ENCODE data around the gene UBE2L5. TPM values are rescaled to one million over a fixed set of nuclear protein-coding genes. Genes with fewer than 3 reads are reported as not detected.

The UBE2L5 gene
- total and polyA plus RNA-seq, 2 of the 4 experiments (the other 2 are of a cell fraction): 0.18 TPM; not detected in 1

DNA sequence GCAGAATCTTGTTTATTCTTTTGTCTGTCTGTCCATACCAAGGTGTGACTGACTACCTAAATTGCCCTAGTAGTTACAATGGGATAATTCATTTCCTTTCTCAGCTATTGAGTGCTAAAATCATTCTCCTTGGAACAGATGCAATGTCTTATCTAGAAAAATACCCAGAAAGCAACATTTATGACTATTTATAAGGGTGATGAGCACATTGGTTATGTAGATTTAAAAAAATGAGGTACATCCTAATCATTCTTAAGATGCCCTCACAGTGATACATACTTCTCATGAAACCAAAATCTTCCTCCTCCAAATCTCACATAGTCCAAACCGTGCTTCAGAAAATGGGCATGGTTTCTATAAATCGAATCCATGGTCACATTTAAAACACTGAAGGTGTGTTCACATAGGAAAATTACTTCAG lies 11.6 kb upstream of the UBE2L5 start:
- in situ Hi-C loops (cut with MboI; ENCODE audit: low sequenced_read_pairs): no loop called here
- POLR2A ChIA-PET (ENCODE audit: unreplicated experiment): no interaction called here
- no peak for ATAC-seq (ENCODE audit: low read depth)

More for the DNA sequence above, 11.6 kb upstream of the UBE2L5 start:
- WGBS, 2 experiments (ENCODE audit: extremely low coverage in 2 of 2, insufficient read length in 1 of 2): no CpG with 5 or more reads among the region's 2 CpGs
- Histone ChIP-seq H4K91ac (ENCODE audit: insufficient read depth, low read depth, low read length) (no peak overlapping the region), H3K79me1 (ENCODE audit: low read depth in 1 of 2, low read length in 2 of 2) (no peaks in the 10 kb centered on the region), H2BK15ac (ENCODE audit: low read depth, low read length) (no peak overlapping the region), H3K9me3 (ENCODE audit: control insufficient read depth, insufficient read depth, low read length) (no peaks in the 10 kb centered on the region), H3K9me1 (ENCODE audit: insufficient read depth, low read length) (0 out of 2 replicates have a peak, but pooled peaks cover 4% of the 10 kb centered on the region), H3K4ac (ENCODE audit: low read depth, low read length) (no peak overlapping the region), H3K23ac (ENCODE audit: low read depth, low read length) (no peak overlapping the region), H3K9ac (ENCODE audit: low read depth, low read length) (no peak overlapping the region), H3K56ac (ENCODE audit: extremely low read depth, insufficient read depth, low read length) (no peak overlapping the region), H3K14ac (replicated peaks; ENCODE audit: low read depth, low read length) (no peak overlapping the region; the same call in 1 of the 2 replicates), H2AK5ac (ENCODE audit: low read depth, low read length) (no peak overlapping the region), H2BK120ac (ENCODE audit: low read depth, low read length) (no peak overlapping the region), H3K4me2 (ENCODE audit: low read depth, low read length) (no peak overlapping the region), H2AFZ (replicated peaks; ENCODE audit: low read length, poor library complexity) (no peak overlapping the region), H3K27me3 (ENCODE audit: control insufficient read depth, insufficient read depth, low read length) (no peaks in the 10 kb centered on the region; the same call in 1 of the 2 replicates), H2BK20ac (ENCODE audit: low read depth, low read length) (no peak overlapping the region), H2AK9ac (replicated peaks; ENCODE audit: low read depth, low read length, poor library complexity) (no peak overlapping the region), H3K4me3 (ENCODE audit: insufficient read depth, low read depth, low read length) (no peak overlapping the region), H3K18ac (ENCODE audit: low read depth, low read length) (no peak overlapping the region), H4K20me1 (ENCODE audit: insufficient read depth, low read length) (no peaks in the 10 kb centered on the region), H2BK5ac (ENCODE audit: low read depth, low read length, poor library complexity, severe bottlenecking) (no peak overlapping the region), H3K27ac (ENCODE audit: insufficient read depth, low read length) (no peak overlapping the region), H4K8ac (ENCODE audit: low read depth in 2 of 2, low read length in 2 of 2) (no peak overlapping the region), H4K5ac (ENCODE audit: low read depth, low read length) (no peak overlapping the region), H3K36me3 (ENCODE audit: control insufficient read depth, insufficient read depth, low read length) (no peaks in the 10 kb centered on the region), H3K4me1 (ENCODE audit: control insufficient read depth, insufficient read depth, low read length) (peaks cover 2% of the 10 kb centered on the region; the same call in 1 of the 2 replicates)
- intact Hi-C loops (cut with micrococcal nuclease) (no loop called here), dilution Hi-C loops (cut with HindIII; ENCODE audit: low sequenced_read_pairs, unreplicated experiment) (no loop called here)
- TF ChIP-seq RAD21 (IDR thresholded peaks at IDR 0.05; ENCODE audit: low read length): no peak
- peak; percentile 17 for DNase-seq
- CTCF ChIA-PET: no interaction called here
- no TSS peak for BruUV-seq (replicated peaks)
